CD14-positive monocyte (primary cell): ENCODE results near the gene DGUOK. TPM values are rescaled to one million over a fixed set of nuclear protein-coding genes. Genes with fewer than 3 reads are reported as not detected.

Source experiments
- DNase-seq, 3 donors: peaks; one replicate each; pipeline ENCODE4 v3.0.0-alpha.2; 2011 to 2022
- H2AFZ ChIP-seq: 2 replicates; pipeline ENCODE4 v1.6.0; 2012; ENCODE audit warnings: mild to moderate bottlenecking, low read depth, low read length, inconsistent platforms; ENCODE audit not compliant: insufficient read depth, poor library complexity, severe bottlenecking
- H3K27ac ChIP-seq, 2 donors: 1 replicate in 1 of 2; 2 replicates in 1 of 2; pipeline ENCODE4 v1.5.1; 2012 to 2013; ENCODE audit warnings: low read length in 2 of 2, control low read depth in 1 of 2, inconsistent platforms in 1 of 2, low read depth in 1 of 2, mild to moderate bottlenecking in 1 of 2
- H3K27me3 ChIP-seq, 2 donors: one replicate each; pipeline versions ENCODE4 v1.6.0 to v1.6.1; 2011 to 2013; ENCODE audit warnings: low read length in 2 of 2; ENCODE audit not compliant: control insufficient read depth in 2 of 2, insufficient read depth in 2 of 2
- H3K36me3 ChIP-seq, 2 donors: replicated peaks in 1 of 2; 1 replicate in 1 of 2; 2 replicates in 1 of 2; pipeline versions ENCODE4 v1.5.1 to v1.6.1; 2012 to 2013; ENCODE audit warnings: low read length in 2 of 2, control low read depth in 1 of 2, inconsistent platforms in 1 of 2, mild to moderate bottlenecking in 1 of 2; ENCODE audit not compliant: insufficient read depth in 2 of 2, control insufficient read depth in 1 of 2
- H3K4me1 ChIP-seq, 2 donors: 1 replicate in 1 of 2; 2 replicates in 1 of 2; pipeline versions ENCODE4 v1.5.1 to v1.6.1; 2012 to 2013; ENCODE audit warnings: low read length in 2 of 2, control low read depth in 1 of 2, inconsistent platforms in 1 of 2, mild to moderate bottlenecking in 1 of 2, moderate library complexity in 1 of 2; ENCODE audit not compliant: insufficient read depth in 2 of 2, control insufficient read depth in 1 of 2
- H3K4me2 ChIP-seq: replicated peaks from 2 replicates; pipeline ENCODE3; 2012; ENCODE audit warnings: low read length, moderate library complexity, mild to moderate bottlenecking; ENCODE audit not compliant: poor library complexity, severe bottlenecking; ENCODE audit errors: extremely low read depth
- H3K4me3 ChIP-seq, 3 experiments: fragments of 200-600 bp in 1 of 3; sonication (generic) in 1 of 3; replicated peaks in 1 of 3; 1 replicate in 2 of 3; 2 replicates in 1 of 3; pipeline ENCODE4 v1.5.1; 2011 to 2013; ENCODE audit warnings: low read length in 3 of 3, mild to moderate bottlenecking in 3 of 3, control low read depth in 2 of 3, low read depth in 2 of 3, inconsistent platforms in 1 of 3, moderate library complexity in 1 of 3
- H3K79me2 ChIP-seq: 2 replicates; pipeline ENCODE4 v1.6.0; 2012; ENCODE audit warnings: mild to moderate bottlenecking, control low read depth, inconsistent platforms, low read length, moderate library complexity; ENCODE audit not compliant: insufficient read depth
- H3K9ac ChIP-seq: 2 replicates; pipeline ENCODE4 v1.6.0; 2017; ENCODE audit warnings: low read length, mild to moderate bottlenecking; ENCODE audit not compliant: insufficient read depth, poor library complexity, severe bottlenecking
- H3K9me3 ChIP-seq, 2 donors: replicated peaks in 1 of 2; 1 replicate in 1 of 2; 2 replicates in 1 of 2; pipeline versions ENCODE4 v1.5.1 to v1.6.1; 2012 to 2013; ENCODE audit warnings: low read length in 2 of 2, control low read depth in 1 of 2; ENCODE audit not compliant: control insufficient read depth in 1 of 2, insufficient read depth in 1 of 2
- H4K20me1 ChIP-seq: 2 replicates; pipeline ENCODE4 v1.6.0; 2012; ENCODE audit warnings: mild to moderate bottlenecking, low read length, control low read depth, moderate library complexity; ENCODE audit not compliant: insufficient read depth
- H3K27ac Mint-ChIP-seq, 7 donors: one replicate each; pipeline ENCODE4 v1.8.0; 2020; ENCODE audit warnings: mild to moderate bottlenecking in 7 of 7, mixed read lengths in 7 of 7, moderate library complexity in 6 of 7, inconsistent platforms in 2 of 7
- H3K27me3 Mint-ChIP-seq, 3 donors: one replicate each; pipeline ENCODE4 v1.8.0; 2021 to 2022; ENCODE audit warnings: low read depth in 3 of 3, mild to moderate bottlenecking in 3 of 3, mixed read lengths in 3 of 3, moderate library complexity in 3 of 3, inconsistent platforms in 1 of 3
- H3K36me3 Mint-ChIP-seq, 2 donors: one replicate each; pipeline ENCODE4 v1.8.0; 2020; ENCODE audit warnings: mixed read lengths in 2 of 2, inconsistent platforms in 1 of 2, mild to moderate bottlenecking in 1 of 2
- H3K4me1 Mint-ChIP-seq: one replicate; pipeline ENCODE4 v1.8.0; 2020; ENCODE audit warnings: mild to moderate bottlenecking, mixed read lengths
- H3K4me3 Mint-ChIP-seq, 2 donors: one replicate each; pipeline ENCODE4 v1.8.0; 2020; ENCODE audit warnings: mild to moderate bottlenecking in 2 of 2, mixed read lengths in 2 of 2, moderate library complexity in 1 of 2
- H3K9me3 Mint-ChIP-seq, 7 donors: one replicate each; pipeline ENCODE4 v1.8.0; 2020 to 2022; ENCODE audit warnings: mixed read lengths in 7 of 7, mild to moderate bottlenecking in 6 of 7, moderate library complexity in 6 of 7, inconsistent platforms in 2 of 7
- CTCF ChIP-seq: fragments of 200-600 bp; IDR thresholded peaks from one replicate; pipeline ENCODE4 v1.8.0; 2022; ENCODE audit warnings: antibody characterized with exemption, mild to moderate bottlenecking
- WGBS: methylation state at CpG from one replicate; pipeline ENCODE4 v1.1.5; 2013; ENCODE audit warnings: missing lambda C conversion rate; ENCODE audit not compliant: insufficient coverage; 5-methylcytosine and 5-hydroxymethylcytosine counted together
- intact Hi-C, 2 donors: fragments of 100-400 bp; cut with micrococcal nuclease; formaldehyde crosslinking; loops; one replicate each; pipeline versions ENCODE4 v1.15.0 to v1.15.1; 2023
- polyA plus RNA-seq, 3 donors: library from polyadenylated mRNA; depleted of rRNA in 1 of 3; unstranded in 2 of 3; stranded (reverse) in 1 of 3; fragments of 300-500 nt in 2 of 3; fragments of >200 nt in 1 of 3; fragmentation: Illumina TruSeq in 2 of 3; gene quantifications; 1 replicate in 2 of 3; 2 replicates in 1 of 3; pipeline ENCODE4 v1.2.3, GENCODE V29; 2012 to 2021

Gene DGUOK
- polyA plus RNA-seq, 3 donors = 62.9 to 129 (median 123) TPM

GRCh38 chr2:73890301-73891092 lies 36.2 kb upstream of the DGUOK start:
- Histone ChIP-seq H3K9me3 (no peaks in the 10 kb centered on the region), H3K27ac (no peak overlapping the region), H3K4me2 (no peak overlapping the region), H3K4me3 (no peak overlapping the region), H3K4me1 (no peaks in the 10 kb centered on the region), H3K27me3 (no peaks in the 10 kb centered on the region), H3K9ac (no peak overlapping the region), H3K79me2 (no peaks in the 10 kb centered on the region), H3K36me3 (no peaks in the 10 kb centered on the region), H2AFZ (no peak overlapping the region), H4K20me1 (no peaks in the 10 kb centered on the region)
- Mint-ChIP-seq H3K27me3 (peaks cover 0 to 4% (median 3%) of the 10 kb centered on the region in 3 donors), H3K4me1 (peaks cover 3% of the 10 kb centered on the region), H3K36me3 (no peaks in the 10 kb centered on the region), H3K4me3 (no peak overlapping the region), H3K9me3 (peaks cover 0 to 4% (median 0%) of the 10 kb centered on the region in 7 donors), H3K27ac (no peak overlapping the region)
- intact Hi-C loops = no loop called here
- no peak for DNase-seq
- no peak for TF ChIP-seq CTCF
- WGBS = 96% methylated on average over 5 of the region's 9 CpGs

- intact Hi-C loops = no loop called here
- Mint-ChIP-seq H3K4me3 (no peak overlapping the region), H3K27me3 (peaks cover 0 to 5% (median 4%) of the 10 kb centered on the region in 3 donors), H3K4me1 (peaks cover 6% of the 10 kb centered on the region), H3K36me3 (no peaks in the 10 kb centered on the region), H3K9me3 (peaks cover 0 to 2% (median 0%) of the 10 kb centered on the region in 7 donors), H3K27ac (peak overlapping the region in 1 of 7 donors; percentile 16)
- no peak overlapping the region for H2AFZ ChIP-seq
- DNase-seq = no peak
- TF ChIP-seq CTCF = no peak
- H3K27me3 ChIP-seq = no peaks in the 10 kb centered on the region
- peaks cover under 1% of the 10 kb centered on the region in 2 donors for H3K4me1 ChIP-seq
- H3K36me3 ChIP-seq = no peaks in the 10 kb centered on the region
- H3K4me3 ChIP-seq = no peak overlapping the region
- 93% methylated on average over 5 of the region's 5 CpGs for WGBS
- H3K79me2 ChIP-seq = no peaks in the 10 kb centered on the region
- H3K27ac ChIP-seq = no peak overlapping the region
- H3K4me2 ChIP-seq = no peak overlapping the region
- H3K9me3 ChIP-seq = no peaks in the 10 kb centered on the region
- H3K9ac ChIP-seq = no peak overlapping the region
- no peaks in the 10 kb centered on the region for H4K20me1 ChIP-seq
Observed at GRCh38 chr2:73891276-73891901, 35.3 kb upstream of the DGUOK start.
